Fibroblast of skin of left quadriceps (primary cell): Measurements from ENCODE around the gene CA5A.

Source experiments
- DNase-seq, 2 experiments: peaks; one replicate each; pipeline ENCODE4 v3.0.0-alpha.2; 2013; ENCODE audit warnings: low read depth in 2 of 2

The CA5A gene

GRCh38 chr16:87850009-87851006 lies 86.0 kb downstream of the CA5A start:
- no peak for DNase-seq

- no peak for DNase-seq
These were observed 86.8 kb downstream of the CA5A start for GRCh38 chr16:87849419-87850008.

GRCh38 chr16:87848676-87849345 lies 87.5 kb downstream of the CA5A start:
- DNase-seq: no peak

- no peak for DNase-seq
These were observed 88.3 kb downstream of the CA5A start for GRCh38 chr16:87847785-87848675.

GRCh38 chr16:87847467-87847784 lies 88.9 kb downstream of the CA5A start:
- DNase-seq: no peak

- no peak for DNase-seq
These were observed 89.4 kb downstream of the CA5A start for GRCh38 chr16:87846705-87847466.

- no peak for DNase-seq
These were observed 90.3 kb downstream of the CA5A start for GRCh38 chr16:87845807-87846619.

- no peak for DNase-seq
These were observed 91.1 kb downstream of the CA5A start for GRCh38 chr16:87845213-87845612.

GRCh38 chr16:87844809-87845208 lies 91.5 kb downstream of the CA5A start:
- DNase-seq: no peak

GRCh38 chr16:87844120-87844733 lies 92.1 kb downstream of the CA5A start:
- no peak for DNase-seq

GRCh38 chr16:87843678-87844105 lies 92.6 kb downstream of the CA5A start:
- no peak for DNase-seq

GRCh38 chr16:87842209-87842869 lies 94.0 kb downstream of the CA5A start:
- no peak for DNase-seq

- DNase-seq: no peak
These were observed 94.8 kb downstream of the CA5A start for GRCh38 chr16:87841340-87842208.

- DNase-seq: no peak
These were observed 95.9 kb downstream of the CA5A start for GRCh38 chr16:87840271-87840978.

GRCh38 chr16:87839542-87840270 lies 96.6 kb downstream of the CA5A start:
- no peak for DNase-seq

GRCh38 chr16:87838643-87839541 lies 97.4 kb downstream of the CA5A start:
- DNase-seq: no peak
